Keratinocyte (primary cell): Measurements from ENCODE around the gene HLA-DQA1. TPM values are rescaled to one million over a fixed set of nuclear protein-coding genes. Genes with fewer than 3 reads are reported as not detected.

ENCODE experiments used
- DNase-seq: peaks from one replicate; pipeline ENCODE4 v3.0.0-alpha.2; 2011; ENCODE audit warnings: low read depth, missing footprints, low spot score
- FAIRE-seq: peaks from 2 replicates; lab custom pipeline; 2011; peaks lifted over from hg19 to GRCh38; lab: Jason Lieb, UNC
- H2AFZ ChIP-seq: 2 replicates; pipeline ENCODE4 v1.6.0; 2012; ENCODE audit warnings: low read length, control low read depth, inconsistent platforms; ENCODE audit not compliant: control insufficient read depth
- H3K27ac ChIP-seq: 2 replicates; pipeline ENCODE4 v1.5.1; 2011; ENCODE audit warnings: low read length; ENCODE audit not compliant: control insufficient read depth, insufficient read depth
- H3K27me3 ChIP-seq: 3 replicates; pipeline ENCODE4 v1.6.0; 2011; ENCODE audit warnings: low read length; ENCODE audit not compliant: control insufficient read depth, insufficient read depth; ENCODE audit errors: extremely low read depth
- H3K36me3 ChIP-seq, 2 experiments: 2 replicates in 1 of 2; 3 replicates in 1 of 2; pipeline ENCODE4 v1.5.1; 2011; ENCODE audit warnings: low read length in 2 of 2, mild to moderate bottlenecking in 1 of 2; ENCODE audit not compliant: control insufficient read depth in 2 of 2, insufficient read depth in 2 of 2; ENCODE audit errors: extremely low read depth in 1 of 2
- H3K4me1 ChIP-seq: 3 replicates; pipeline ENCODE4 v1.5.1; 2011; ENCODE audit warnings: low read length; ENCODE audit not compliant: control insufficient read depth, insufficient read depth; ENCODE audit errors: extremely low read depth
- H3K4me2 ChIP-seq: 3 replicates; pipeline ENCODE4 v1.6.0; 2011; ENCODE audit warnings: low read depth, low read length; ENCODE audit not compliant: control insufficient read depth, insufficient read depth; ENCODE audit errors: extremely low read depth
- H3K4me3 ChIP-seq, 3 experiments: fragments of 200-600 bp in 1 of 3; sonication (generic) in 1 of 3; 2 replicates in 2 of 3; 3 replicates in 1 of 3; pipeline ENCODE4 v1.5.1; 2011 to 2016; ENCODE audit warnings: low read length in 3 of 3, mild to moderate bottlenecking in 3 of 3, control low read depth in 2 of 3, inconsistent platforms in 1 of 3, low read depth in 1 of 3, mixed read lengths in 1 of 3, mixed run types in 1 of 3, moderate library complexity in 1 of 3; ENCODE audit not compliant: control insufficient read depth in 2 of 3, insufficient read depth in 2 of 3; ENCODE audit errors: extremely low read depth in 1 of 3
- H3K79me2 ChIP-seq: 2 replicates; pipeline ENCODE4 v1.6.0; 2012; ENCODE audit warnings: low read length; ENCODE audit not compliant: control insufficient read depth, insufficient read depth
- H3K9ac ChIP-seq: 3 replicates; pipeline ENCODE4 v1.6.0; 2011; ENCODE audit warnings: low read length; ENCODE audit not compliant: control insufficient read depth, insufficient read depth; ENCODE audit errors: extremely low read depth
- H3K9me1 ChIP-seq: 3 replicates; pipeline ENCODE4 v1.6.0; 2011; ENCODE audit warnings: low read length; ENCODE audit not compliant: control insufficient read depth, insufficient read depth; ENCODE audit errors: extremely low read depth
- H3K9me3 ChIP-seq: 2 replicates; pipeline ENCODE4 v1.5.1; 2012; ENCODE audit warnings: low read depth, low read length; ENCODE audit not compliant: control insufficient read depth
- H4K20me1 ChIP-seq: 3 replicates; pipeline ENCODE4 v1.6.0; 2011; ENCODE audit warnings: low read length; ENCODE audit not compliant: control insufficient read depth, insufficient read depth; ENCODE audit errors: extremely low read depth
- EZH2 ChIP-seq: IDR thresholded peaks from one replicate; pipeline ENCODE4 v1.6.1; 2012; ENCODE audit warnings: inconsistent platforms, mild to moderate bottlenecking, low read length, moderate library complexity
- dilution Hi-C: fragments of 300-500 bp; cut with MboI; formaldehyde crosslinking; loops from one replicate; pipeline ENCODE4 v1.7.0; 2020; ENCODE audit warnings: low sequenced_read_pairs; ENCODE audit not compliant: extremely low pct_ligation_motif_present
- polyA minus RNA-seq, 3 experiments: library from RNA; depleted of rRNA, polyadenylated mRNA; stranded (reverse); fragments of >200 nt; gene quantifications; 1 replicate in 1 of 3; 2 replicates in 1 of 3; 3 replicates in 1 of 3; pipeline ENCODE4 v1.2.3, GENCODE V29; 2011
- polyA plus RNA-seq, 5 experiments: library from polyadenylated mRNA; depleted of rRNA in 3 of 5; stranded (reverse) in 3 of 5; stranded (forward) in 1 of 5; unstranded in 1 of 5; fragments of >200 nt; gene quantifications; 1 replicate in 1 of 5; 2 replicates in 3 of 5; 3 replicates in 1 of 5; pipeline versions ENCODE4 v1.2.1 to v1.2.3, GENCODE V29; 2011 to 2012; ENCODE audit warnings: missing spikeins in 2 of 5, low read depth in 1 of 5, low replicate concordance in 1 of 5
- TF ChIP-seq, protein P1 (sequence below), 3 experiments: IDR thresholded peaks in 1 of 3; conservative IDR thresholded peaks in 1 of 3; optimal IDR thresholded peaks in 1 of 3; 2 replicates in 2 of 3; 3 replicates in 1 of 3; pipeline versions ENCODE3 to v1.5.1; 2011; ENCODE audit warnings: low read length in 3 of 3, mild to moderate bottlenecking in 3 of 3, moderate library complexity in 2 of 3, control low read depth in 1 of 3, inconsistent platforms in 1 of 3; ENCODE audit not compliant: insufficient read depth in 2 of 3; ENCODE audit errors: extremely low read depth in 1 of 3

HLA-DQA1 gene
- 0.70 TPM in 1 of 3 replicates, not detected in the others for polyA plus RNA-seq
- polyA plus RNA-seq (2011; ENCODE audit: low read depth) = not detected
- polyA plus RNA-seq (2011; cell fraction: cytosol; rRNA removed) = not detected in 2 replicates
- not detected in 2 replicates for polyA plus RNA-seq (2011; cell fraction: nucleus; rRNA removed)
- polyA plus RNA-seq (2012; ENCODE audit: low replicate concordance) = 0.34 and 0.54 TPM in 2 replicates
- not detected in 3 replicates for polyA minus RNA-seq
- not detected for polyA minus RNA-seq (2011; cell fraction: cytosol; rRNA and poly(A)+ RNA removed)
- not detected in 2 replicates for polyA minus RNA-seq (2011; cell fraction: nucleus; rRNA and poly(A)+ RNA removed)

DNA sequence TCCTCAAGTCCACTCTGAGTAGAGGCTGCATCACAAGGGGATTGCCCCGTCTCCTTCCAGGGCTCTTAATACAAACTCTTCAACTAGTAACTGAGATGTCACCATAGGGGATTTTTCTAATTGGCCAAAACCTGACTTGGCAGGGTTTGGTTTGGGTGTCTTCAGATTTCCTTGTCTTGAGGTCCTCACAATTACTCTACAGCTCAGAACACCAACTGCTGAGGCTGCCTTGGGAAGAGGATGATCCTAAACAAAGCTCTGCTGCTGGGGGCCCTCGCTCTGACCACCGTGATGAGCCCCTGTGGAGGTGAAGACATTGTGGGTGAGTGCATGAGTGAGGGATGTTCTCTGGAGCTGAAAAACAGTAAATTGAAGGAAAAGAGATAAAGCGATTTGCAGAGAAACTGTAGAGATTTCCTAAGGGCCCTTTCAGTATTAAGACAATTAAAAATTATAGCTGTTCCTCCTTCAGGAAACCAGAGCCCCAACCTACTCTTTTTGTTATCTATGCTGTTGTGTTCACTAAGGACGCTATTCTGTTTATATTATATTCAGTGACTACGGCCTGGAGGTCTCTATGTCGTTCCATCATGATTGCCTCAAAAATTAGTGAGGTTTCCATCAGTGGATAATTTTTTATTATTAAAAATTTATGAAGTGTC is at the start of gene HLA-DQA1:
HLA-DQA1 (plus strand) TSS at position 188 of the 662 bp plus-strand sequence; CDS start at position 241, 53 bp downstream.
- Histone ChIP-seq H3K4me2 (no peak within 1 kb of the TSS), H3K27ac (no peak within 1 kb of the TSS), H3K4me3 (no peak within 1 kb of the TSS), H2AFZ (no peak within 1 kb of the TSS), H3K9me1 (no peaks in the 10 kb centered on the region), H3K36me3 (no peaks in the 10 kb centered on the region), H3K27me3 (peaks cover 4% of the 10 kb centered on the region), H3K9me3 (no peaks in the 10 kb centered on the region), H3K79me2 (no peaks in the 10 kb centered on the region), H3K4me1 (no peaks in the 10 kb centered on the region), H3K9ac (no peak within 1 kb of the TSS), H4K20me1 (no peaks in the 10 kb centered on the region)
- DNase-seq (no peak), FAIRE-seq (no peak)
- dilution Hi-C loops = no loop called here
- TF ChIP-seq, protein P1, sequence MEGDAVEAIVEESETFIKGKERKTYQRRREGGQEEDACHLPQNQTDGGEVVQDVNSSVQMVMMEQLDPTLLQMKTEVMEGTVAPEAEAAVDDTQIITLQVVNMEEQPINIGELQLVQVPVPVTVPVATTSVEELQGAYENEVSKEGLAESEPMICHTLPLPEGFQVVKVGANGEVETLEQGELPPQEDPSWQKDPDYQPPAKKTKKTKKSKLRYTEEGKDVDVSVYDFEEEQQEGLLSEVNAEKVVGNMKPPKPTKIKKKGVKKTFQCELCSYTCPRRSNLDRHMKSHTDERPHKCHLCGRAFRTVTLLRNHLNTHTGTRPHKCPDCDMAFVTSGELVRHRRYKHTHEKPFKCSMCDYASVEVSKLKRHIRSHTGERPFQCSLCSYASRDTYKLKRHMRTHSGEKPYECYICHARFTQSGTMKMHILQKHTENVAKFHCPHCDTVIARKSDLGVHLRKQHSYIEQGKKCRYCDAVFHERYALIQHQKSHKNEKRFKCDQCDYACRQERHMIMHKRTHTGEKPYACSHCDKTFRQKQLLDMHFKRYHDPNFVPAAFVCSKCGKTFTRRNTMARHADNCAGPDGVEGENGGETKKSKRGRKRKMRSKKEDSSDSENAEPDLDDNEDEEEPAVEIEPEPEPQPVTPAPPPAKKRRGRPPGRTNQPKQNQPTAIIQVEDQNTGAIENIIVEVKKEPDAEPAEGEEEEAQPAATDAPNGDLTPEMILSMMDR (optimal IDR thresholded peaks at IDR 0.05 in 1 of 3, IDR thresholded peaks at IDR 0.05 in 1 of 3, conservative IDR thresholded peaks at IDR 0.05 in 1 of 3; ENCODE audit: extremely low read depth in 1 of 3, insufficient read depth in 2 of 3, low read length in 3 of 3) = no peak
- no peak for TF ChIP-seq EZH2

- H3K27me3 ChIP-seq = no peaks in the 10 kb centered on the region
- H3K79me2 ChIP-seq = no peaks in the 10 kb centered on the region
- no peak overlapping the region for H3K4me3 ChIP-seq
- dilution Hi-C loops = no loop called here
- H3K36me3 ChIP-seq = no peaks in the 10 kb centered on the region
- no peaks in the 10 kb centered on the region for H3K4me1 ChIP-seq
- no peak overlapping the region for H3K27ac ChIP-seq
- TF ChIP-seq EZH2 = no peak
- TF ChIP-seq, protein P1 (optimal IDR thresholded peaks at IDR 0.05 in 1 of 3, IDR thresholded peaks at IDR 0.05 in 1 of 3, conservative IDR thresholded peaks at IDR 0.05 in 1 of 3; ENCODE audit: extremely low read depth in 1 of 3, insufficient read depth in 2 of 3, low read length in 3 of 3) = no peak
- no peaks in the 10 kb centered on the region for H4K20me1 ChIP-seq
- no peaks in the 10 kb centered on the region for H3K9me3 ChIP-seq
- no peak overlapping the region for H2AFZ ChIP-seq
- no peak for FAIRE-seq
- H3K9me1 ChIP-seq = no peaks in the 10 kb centered on the region
- H3K9ac ChIP-seq = no peak overlapping the region
- DNase-seq = no peak
- H3K4me2 ChIP-seq = no peak overlapping the region
These were observed 49.0 kb upstream of the HLA-DQA1 start for GRCh38 chr6:32588156-32588555.
